Spleen (tissue), 11 donors: ENCODE results near the gene WIPI1. TPM values are rescaled to one million over a fixed set of nuclear protein-coding genes. Genes with fewer than 3 reads are reported as not detected.

Experiments
- DNase-seq: peaks from one replicate; pipeline ENCODE4 v3.0.0-alpha.2; 2020
- H3K27ac ChIP-seq, 8 donors: fragments of 200-600 bp; sonication (generic) in 7 of 8; 1 replicate in 4 of 8; 2 replicates in 4 of 8; pipeline versions ENCODE4 v1.5.0 to v1.8.0; 2016 to 2021; ENCODE audit warnings: inconsistent platforms in 4 of 8, mild to moderate bottlenecking in 4 of 8, moderate library complexity in 1 of 8
- H3K27me3 ChIP-seq, 7 donors: fragments of 200-600 bp; sonication (generic) in 6 of 7; replicated peaks in 1 of 7; 1 replicate in 4 of 7; 2 replicates in 3 of 7; pipeline versions ENCODE4 v1.5.0 to v1.8.0; 2016 to 2021; ENCODE audit warnings: inconsistent platforms in 3 of 7, mild to moderate bottlenecking in 1 of 7
- H3K36me3 ChIP-seq, 6 donors: fragments of 200-600 bp; sonication (generic) in 5 of 6; 1 replicate in 4 of 6; 2 replicates in 2 of 6; pipeline versions ENCODE4 v1.5.0 to v1.8.0; 2016 to 2021; ENCODE audit warnings: inconsistent platforms in 2 of 6
- H3K4me1 ChIP-seq, 6 donors: fragments of 200-600 bp; sonication (generic) in 5 of 6; 1 replicate in 3 of 6; 2 replicates in 3 of 6; pipeline versions ENCODE4 v1.5.0 to v1.8.0; 2016 to 2021; ENCODE audit warnings: inconsistent platforms in 3 of 6
- H3K4me3 ChIP-seq, 8 donors: fragments of 200-600 bp; sonication (generic) in 7 of 8; 1 replicate in 4 of 8; 2 replicates in 4 of 8; pipeline versions ENCODE4 v1.5.0 to v1.8.0; 2016 to 2021; ENCODE audit warnings: inconsistent platforms in 4 of 8, mild to moderate bottlenecking in 4 of 8, moderate library complexity in 2 of 8
- H3K9me3 ChIP-seq, 8 donors: fragments of 200-600 bp; sonication (generic) in 7 of 8; 1 replicate in 4 of 8; 2 replicates in 4 of 8; pipeline versions ENCODE4 v1.5.0 to v1.8.0; 2016 to 2021; ENCODE audit warnings: inconsistent platforms in 4 of 8
- POLR2A ChIP-seq, 3 donors: fragments of 450-650 bp; IDR thresholded peaks; one replicate each; pipeline ENCODE4 v1.5.1; 2017; ENCODE audit warnings: antibody characterized with exemption in 3 of 3, mild to moderate bottlenecking in 1 of 3
- POLR2AphosphoS5 ChIP-seq, 3 donors: sonication (generic); formaldehyde crosslinking; IDR thresholded peaks; one replicate each; pipeline ENCODE4 v1.5.1; 2017; ENCODE audit warnings: antibody characterized with exemption in 3 of 3
- WGBS, 5 donors: extraction: QIAGEN DNeasy Blood & Tissue Kit in 3 of 5; methylation state at CpG; one replicate each; pipeline versions ENCODE4 v1.1.5 to v1.1.7; 2013 to 2018; 5-methylcytosine and 5-hydroxymethylcytosine counted together
- intact Hi-C: fragments of 100-400 bp; cut with DNase I; formaldehyde crosslinking; loops from one replicate; pipeline ENCODE4 v1.15.0; 2023; ENCODE audit warnings: low total_unique reads
- polyA plus RNA-seq, 3 donors: library from polyadenylated mRNA; stranded (reverse); fragments of 200-250 nt; gene quantifications; one replicate each; pipeline ENCODE4 v1.2.1, GENCODE V29; 2013
- total RNA-seq, 7 donors: library from RNA; depleted of rRNA in 3 of 7; stranded (reverse); fragments of >200 nt in 3 of 7; fragmentation: NEBNext Ultra II Directional in 4 of 7; extraction: Animal tissue kit (Norgen Biotek cat#: 25700) in 4 of 7; gene quantifications; one replicate each; pipeline versions ENCODE4 v1.1.0 to v1.2.1, GENCODE V29; 2016 to 2021
- TF ChIP-seq, protein P1 (sequence below), 11 experiments: fragments of 200-600 bp in 7 of 11; fragments of 450-650 bp in 4 of 11; sonication (generic) in 4 of 11; IDR thresholded peaks in 8 of 11; conservative IDR thresholded peaks in 3 of 11; 1 replicate in 7 of 11; 2 replicates in 4 of 11; pipeline versions ENCODE4 v1.4.0 to v1.8.0; 2016 to 2021; ENCODE audit warnings: antibody characterized with exemption in 11 of 11, inconsistent platforms in 4 of 11, mild to moderate bottlenecking in 1 of 11
- donor health status: healthy with polysubstance abuse.
- donor health status: DM: no; HTN: no; CAD: no; lungs with moderate emphysema.
- donor health status: DM: no; HTN: no; CAD: no.
- donor health status: Bipolar disorder and iron deficiency.
- donor health status: healthy.
- donor health status: DM: no; HTN: no; CAD: no.
- donor health status: DM: yes; HTN: yes; CAD: no.

WIPI1 gene
- total and polyA plus RNA-seq, 10 donors, result 7.2 to 38.3 (median 25.6) TPM

DNA sequence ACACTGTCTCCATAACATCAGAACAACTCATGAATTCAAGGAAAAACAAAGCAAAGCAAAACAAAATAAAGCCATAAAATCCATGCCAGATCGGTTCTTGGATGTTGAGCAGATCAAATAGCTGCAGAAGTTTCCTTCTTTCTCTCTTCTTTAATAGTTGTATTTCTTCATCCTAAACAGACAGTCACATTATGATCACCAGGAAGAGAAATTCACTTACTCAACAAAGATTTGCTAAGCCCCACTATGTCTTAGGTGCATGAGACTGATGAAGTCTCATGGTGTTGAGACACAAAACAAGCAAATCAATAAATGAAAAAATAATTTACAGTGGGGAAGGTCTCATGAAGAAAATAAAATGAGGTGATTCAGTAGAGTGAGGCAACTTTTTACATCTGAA lies 72.8 kb downstream of the WIPI1 start:
- H3K27ac ChIP-seq, result peak overlapping the region; percentile 30 to 88 (median 70)
- no peaks in the 10 kb centered on the region for H3K27me3 ChIP-seq
- peaks cover 9 to 33% (median 16%) of the 10 kb centered on the region in 6 donors for H3K4me1 ChIP-seq
- DNase-seq, result no peak
- 65 to 92% (median 68%) methylated on average over 1 of the region's 1 CpG for WGBS, 5 donors
- peak overlapping the region in 1 of 8 donors; percentile 41 for H3K4me3 ChIP-seq
- TF ChIP-seq POLR2A (IDR thresholded peaks at IDR 0.05) (no peak), POLR2AphosphoS5 (IDR thresholded peaks at IDR 0.05) (no peak)
- H3K9me3 ChIP-seq, result no peaks in the 10 kb centered on the region
- intact Hi-C loops, result no loop called here
- H3K36me3 ChIP-seq, result no peaks in the 10 kb centered on the region

DNA sequence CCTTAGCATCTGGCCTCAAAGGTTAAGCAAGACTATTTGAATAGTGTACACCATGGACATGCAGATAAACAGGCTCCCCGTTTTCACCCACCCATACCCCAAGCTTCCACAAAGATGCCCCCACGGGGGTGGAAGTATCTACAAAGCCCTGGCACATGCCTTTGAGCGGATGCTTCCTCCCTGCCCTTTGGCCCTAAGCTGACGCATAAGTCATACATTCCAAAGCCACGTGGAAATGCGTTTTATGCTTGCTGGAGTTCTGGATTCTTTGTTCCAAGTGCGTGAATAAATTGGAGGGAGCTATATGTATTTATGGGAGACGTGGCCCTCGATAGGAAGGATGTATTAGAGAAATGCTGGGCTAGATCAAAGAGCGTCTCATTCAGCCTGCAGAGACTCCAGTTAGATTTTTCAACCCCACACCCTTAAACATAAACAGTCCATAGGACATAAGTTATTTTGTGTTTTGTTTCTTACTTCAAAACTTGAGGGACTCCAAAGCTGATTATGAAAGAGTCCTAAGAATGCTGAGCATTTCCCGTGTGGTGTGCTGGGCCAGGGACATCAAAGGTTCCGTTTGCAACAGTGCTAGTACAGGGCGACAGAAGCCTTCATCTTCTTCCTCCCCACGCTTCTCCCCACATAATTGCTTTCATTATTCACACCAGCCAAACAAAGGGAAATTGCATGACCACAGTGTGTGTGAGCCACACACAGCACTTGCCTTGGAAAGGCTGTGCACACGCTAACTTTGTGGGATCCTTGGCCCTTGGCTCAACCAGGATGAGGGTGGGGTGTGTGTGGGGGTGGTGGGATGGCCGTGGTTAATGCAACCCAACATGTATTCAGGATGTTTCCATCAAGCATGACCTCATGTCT lies 73.6 kb downstream of the WIPI1 start:
- Histone ChIP-seq H3K27me3 (no peaks in the 10 kb centered on the region), H3K4me1 (peaks cover 9 to 40% (median 21%) of the 10 kb centered on the region in 6 donors), H3K4me3 (peak overlapping the region in 1 of 8 donors; percentile 41), H3K27ac (peak overlapping the region in 7 of 8 donors; percentile 30 to 88 (median 76)), H3K9me3 (no peaks in the 10 kb centered on the region), H3K36me3 (no peaks in the 10 kb centered on the region)
- WGBS, 5 donors, result 38 to 58% (median 41%) methylated on average over 16 of the region's 16 CpGs
- TF ChIP-seq, protein P1, sequence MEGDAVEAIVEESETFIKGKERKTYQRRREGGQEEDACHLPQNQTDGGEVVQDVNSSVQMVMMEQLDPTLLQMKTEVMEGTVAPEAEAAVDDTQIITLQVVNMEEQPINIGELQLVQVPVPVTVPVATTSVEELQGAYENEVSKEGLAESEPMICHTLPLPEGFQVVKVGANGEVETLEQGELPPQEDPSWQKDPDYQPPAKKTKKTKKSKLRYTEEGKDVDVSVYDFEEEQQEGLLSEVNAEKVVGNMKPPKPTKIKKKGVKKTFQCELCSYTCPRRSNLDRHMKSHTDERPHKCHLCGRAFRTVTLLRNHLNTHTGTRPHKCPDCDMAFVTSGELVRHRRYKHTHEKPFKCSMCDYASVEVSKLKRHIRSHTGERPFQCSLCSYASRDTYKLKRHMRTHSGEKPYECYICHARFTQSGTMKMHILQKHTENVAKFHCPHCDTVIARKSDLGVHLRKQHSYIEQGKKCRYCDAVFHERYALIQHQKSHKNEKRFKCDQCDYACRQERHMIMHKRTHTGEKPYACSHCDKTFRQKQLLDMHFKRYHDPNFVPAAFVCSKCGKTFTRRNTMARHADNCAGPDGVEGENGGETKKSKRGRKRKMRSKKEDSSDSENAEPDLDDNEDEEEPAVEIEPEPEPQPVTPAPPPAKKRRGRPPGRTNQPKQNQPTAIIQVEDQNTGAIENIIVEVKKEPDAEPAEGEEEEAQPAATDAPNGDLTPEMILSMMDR (IDR thresholded peaks at IDR 0.05 in 8 of 11, conservative IDR thresholded peaks at IDR 0.05 in 3 of 11), result no peak
- TF ChIP-seq POLR2A (IDR thresholded peaks at IDR 0.05) (no peak), POLR2AphosphoS5 (IDR thresholded peaks at IDR 0.05) (peak in 2 of 3 donors; percentile 23 to 58)
- DNase-seq, result no peak
- intact Hi-C loops, result no loop called here

DNA sequence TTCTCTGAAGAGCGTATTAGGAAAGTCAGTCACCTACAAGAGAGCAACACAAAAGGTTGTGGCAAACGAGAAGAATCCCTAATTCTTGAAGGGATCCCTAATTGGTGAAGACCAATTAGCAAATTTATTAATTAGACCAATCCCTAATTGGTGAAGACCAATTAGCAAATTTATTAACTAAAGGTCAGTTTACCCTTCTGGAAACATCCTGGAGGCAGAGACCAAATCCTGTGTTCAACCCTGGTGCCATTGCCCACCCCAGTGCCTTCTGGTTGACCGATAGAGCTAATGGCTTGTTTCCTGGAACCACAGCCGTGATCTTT lies 74.2 kb downstream of the WIPI1 start:
- WGBS, 5 donors, result 63 to 84% (median 68%) methylated on average over 4 of the region's 4 CpGs
- Histone ChIP-seq H3K27me3 (no peaks in the 10 kb centered on the region), H3K4me3 (peak overlapping the region in 1 of 8 donors; percentile 41), H3K36me3 (no peaks in the 10 kb centered on the region), H3K4me1 (peaks cover 9 to 46% (median 24%) of the 10 kb centered on the region in 6 donors), H3K9me3 (no peaks in the 10 kb centered on the region), H3K27ac (peak overlapping the region in 6 of 8 donors; percentile 30 to 88 (median 76))
- intact Hi-C loops, result no loop called here
- TF ChIP-seq POLR2AphosphoS5 (IDR thresholded peaks at IDR 0.05) (no peak), POLR2A (IDR thresholded peaks at IDR 0.05) (no peak)
- TF ChIP-seq, protein P1 (IDR thresholded peaks at IDR 0.05 in 8 of 11, conservative IDR thresholded peaks at IDR 0.05 in 3 of 11), result no peak
- DNase-seq, result no peak

DNA sequence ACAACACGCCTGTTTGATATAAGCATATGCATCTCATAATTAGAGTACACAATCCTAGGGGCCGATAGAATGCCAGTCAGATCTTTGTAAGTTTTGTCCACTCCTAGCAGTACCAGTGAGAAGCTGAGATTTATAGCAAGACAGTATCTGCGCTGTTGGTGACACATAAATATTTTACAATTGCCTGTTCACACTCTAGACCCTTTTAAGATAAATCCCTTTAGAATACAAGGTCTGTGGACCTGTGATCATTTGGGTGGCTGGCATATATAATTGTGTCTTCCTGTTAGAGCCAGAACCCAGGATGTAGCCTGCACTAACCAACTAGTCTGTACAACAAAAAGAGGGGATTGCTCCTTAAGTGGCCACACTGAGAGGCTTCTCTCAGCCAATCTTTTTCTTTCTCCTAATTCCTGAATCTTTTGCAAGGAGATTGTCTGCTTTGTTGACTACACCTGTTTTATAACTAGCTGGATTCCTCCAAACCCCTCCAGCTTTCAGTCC lies 74.7 kb downstream of the WIPI1 start:
- intact Hi-C loops, result no loop called here
- WGBS, 5 donors, result 96 to 98% (median 97%) methylated on average over 3 of the region's 3 CpGs
- H3K27me3 ChIP-seq, result no peaks in the 10 kb centered on the region
- peaks cover 9 to 51% (median 28%) of the 10 kb centered on the region in 6 donors for H3K4me1 ChIP-seq
- no peak overlapping the region for H3K4me3 ChIP-seq
- TF ChIP-seq POLR2A (IDR thresholded peaks at IDR 0.05) (no peak), POLR2AphosphoS5 (IDR thresholded peaks at IDR 0.05) (no peak)
- TF ChIP-seq, protein P1 (IDR thresholded peaks at IDR 0.05 in 8 of 11, conservative IDR thresholded peaks at IDR 0.05 in 3 of 11), result no peak
- no peaks in the 10 kb centered on the region for H3K9me3 ChIP-seq
- H3K27ac ChIP-seq, result peak overlapping the region in 3 of 8 donors; percentile 76 to 88 (median 86)
- no peaks in the 10 kb centered on the region for H3K36me3 ChIP-seq
- no peak for DNase-seq
